ENCODE results near the gene OR5V1. TPM values are rescaled to one million over a fixed set of nuclear protein-coding genes. Genes with fewer than 3 reads are reported as not detected.
"Not testable (repeated sequence)": the region's sequence is repeated elsewhere in the genome, so short reads cannot be mapped to it uniquely, and the experiment has no call there.

Gene OR5V1
- total RNA-seq, 1 donor from 2014 or later: not detected

DNA sequence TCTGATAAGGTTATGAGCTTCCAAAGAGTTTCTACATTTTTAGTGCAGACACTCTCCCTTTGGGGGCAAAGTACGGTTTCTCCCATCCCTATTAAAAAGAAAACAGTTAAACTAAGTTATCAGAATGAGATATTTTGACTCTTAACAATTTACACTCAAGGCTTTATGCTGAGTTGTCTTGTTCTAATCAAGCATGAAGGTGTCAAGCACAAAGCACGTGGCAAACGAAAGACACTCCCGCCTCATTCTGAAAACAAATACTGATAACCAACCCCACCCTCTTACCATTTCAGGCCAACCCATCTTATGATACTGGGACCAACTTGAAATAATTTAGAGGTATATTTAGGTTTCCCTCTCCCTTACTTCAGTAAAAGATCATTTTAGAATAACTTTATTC, 42.9 kb downstream of the OR5V1 start:
- H3K27ac Mint-ChIP-seq: no peak overlapping the region
- H3K4me3 Mint-ChIP-seq: no peak overlapping the region
- H3K27me3 Mint-ChIP-seq (ENCODE audit: insufficient read depth): peaks cover 2% of the 10 kb centered on the region
- intact Hi-C loops (cut with micrococcal nuclease): no loop called here
- no peaks in the 10 kb centered on the region for H3K9me3 Mint-ChIP-seq
- no peak for DNase-seq (ENCODE audit: low spot score)
- H3K36me3 Mint-ChIP-seq (ENCODE audit: low read depth): no peaks in the 10 kb centered on the region
- no peaks in the 10 kb centered on the region for H3K4me1 Mint-ChIP-seq (ENCODE audit: low read depth)

DNA sequence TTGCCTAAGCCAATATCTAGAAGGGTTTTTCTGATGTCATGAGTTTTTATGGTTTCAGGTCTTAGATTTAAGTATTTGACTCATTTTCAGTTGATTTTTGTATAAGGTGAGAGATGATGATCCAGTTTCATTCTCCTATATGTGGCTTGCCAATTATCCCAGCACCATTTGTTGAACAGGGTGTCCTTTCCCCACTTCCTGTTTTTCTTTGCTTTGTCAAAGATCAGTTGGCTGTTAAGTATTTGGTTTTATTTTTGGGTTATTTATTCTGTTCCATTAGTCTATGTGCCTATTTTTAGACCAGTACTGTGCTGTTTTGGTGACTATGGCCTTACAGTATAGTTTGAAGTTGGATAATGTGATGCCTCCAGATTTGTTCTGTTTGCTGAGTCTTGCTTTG, 45.3 kb downstream of the OR5V1 start:
- not testable (repeated sequence) for H3K9me3 Mint-ChIP-seq

DNA sequence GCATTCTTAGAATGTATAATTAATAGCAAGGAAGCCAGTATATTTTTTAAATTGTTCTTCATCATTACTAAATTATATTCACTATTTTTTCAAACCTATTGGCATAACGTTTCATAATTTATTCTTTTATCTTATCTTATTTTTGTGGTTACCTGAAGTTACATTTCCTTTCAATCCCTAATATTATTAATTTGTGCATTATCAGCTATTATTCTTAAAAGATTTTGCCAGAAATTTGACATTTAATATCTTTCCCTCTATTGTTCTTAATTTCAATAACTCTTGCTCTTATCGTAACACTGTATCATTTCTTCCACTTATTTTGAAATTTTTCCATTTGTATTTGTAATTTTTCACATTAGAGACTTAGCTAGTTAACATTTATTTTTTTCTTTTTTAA, 48.7 kb downstream of the OR5V1 start:
- Mint-ChIP-seq H3K9me3 (no peaks in the 10 kb centered on the region), H3K36me3 (ENCODE audit: low read depth) (no peaks in the 10 kb centered on the region), H3K27ac (no peak overlapping the region), H3K27me3 (ENCODE audit: insufficient read depth) (peaks cover 2% of the 10 kb centered on the region), H3K4me3 (no peak overlapping the region), H3K4me1 (ENCODE audit: low read depth) (no peaks in the 10 kb centered on the region)
- intact Hi-C loops (cut with micrococcal nuclease): no loop called here
- no peak for DNase-seq (ENCODE audit: low spot score)

More for the DNA sequence above, 45.3 kb downstream of the OR5V1 start:
- H3K27ac Mint-ChIP-seq; H3K4me3 Mint-ChIP-seq; intact Hi-C loops (cut with micrococcal nuclease); DNase-seq (ENCODE audit: low spot score); H3K27me3 Mint-ChIP-seq (ENCODE audit: insufficient read depth); H3K4me1 Mint-ChIP-seq (ENCODE audit: low read depth); H3K36me3 Mint-ChIP-seq (ENCODE audit: low read depth): not testable (repeated sequence)

Other genes with a start within 250 kb of the OR5V1 start
- gene OR2J2, start 198.0 kb downstream of the OR5V1 start, total RNA-seq: not detected in 2 replicates
- gene OR14J1, start 67.2 kb downstream of the OR5V1 start, total RNA-seq: not detected in 2 replicates
- not detected in 2 replicates for gene OR12D3, start 6.4 kb upstream of the OR5V1 start, total RNA-seq
- gene OR12D2, start 26.8 kb upstream of the OR5V1 start, total RNA-seq: not detected in 2 replicates
- gene OR12D1, start 46.1 kb upstream of the OR5V1 start, total RNA-seq: not detected in 2 replicates
- not detected in 2 replicates for gene OR10C1, start 70.4 kb upstream of the OR5V1 start, total RNA-seq
- gene OR11A1, start 88.2 kb upstream of the OR5V1 start, total RNA-seq: not detected in 2 replicates
- gene OR2H1, start 88.3 kb upstream of the OR5V1 start, total RNA-seq: not detected in 2 replicates
- not detected in 2 replicates for gene MAS1L, start 119.1 kb upstream of the OR5V1 start, total RNA-seq
- 0.59 and 0.93 TPM in 2 replicates for gene UBD, start 190.9 kb upstream of the OR5V1 start, total RNA-seq
- not detected in 2 replicates for gene OR2H2, start 216.3 kb upstream of the OR5V1 start, total RNA-seq

All from activated T-helper 1 cell treated with anti-CD3 and anti-CD28 coated beads, Interleukin-12 subunit alpha, Interleukin-12 subunit beta, Interleukin-2, Interleukin-4 antibody, amounts not matched to agents 30 ng/mL and 10 ng/mL and 1 ng/mL, durations not matched to agents 14 hours and 24 hours and 36 hours (primary cell).